Fibroblast of skin of right quadriceps (primary cell): Measurements from ENCODE around the gene COL16A1.
A peak's percentile ranks its signal among the peaks of the same experiment; 100 is the strongest.

Experiments
- DNase-seq: peaks from one replicate; pipeline ENCODE4 v3.0.0-alpha.2; 2013

Gene COL16A1

GRCh38 chr1:31705080-31705866, 1.5 kb upstream of the COL16A1 start:
- peak; percentile 87 for DNase-seq

DNA sequence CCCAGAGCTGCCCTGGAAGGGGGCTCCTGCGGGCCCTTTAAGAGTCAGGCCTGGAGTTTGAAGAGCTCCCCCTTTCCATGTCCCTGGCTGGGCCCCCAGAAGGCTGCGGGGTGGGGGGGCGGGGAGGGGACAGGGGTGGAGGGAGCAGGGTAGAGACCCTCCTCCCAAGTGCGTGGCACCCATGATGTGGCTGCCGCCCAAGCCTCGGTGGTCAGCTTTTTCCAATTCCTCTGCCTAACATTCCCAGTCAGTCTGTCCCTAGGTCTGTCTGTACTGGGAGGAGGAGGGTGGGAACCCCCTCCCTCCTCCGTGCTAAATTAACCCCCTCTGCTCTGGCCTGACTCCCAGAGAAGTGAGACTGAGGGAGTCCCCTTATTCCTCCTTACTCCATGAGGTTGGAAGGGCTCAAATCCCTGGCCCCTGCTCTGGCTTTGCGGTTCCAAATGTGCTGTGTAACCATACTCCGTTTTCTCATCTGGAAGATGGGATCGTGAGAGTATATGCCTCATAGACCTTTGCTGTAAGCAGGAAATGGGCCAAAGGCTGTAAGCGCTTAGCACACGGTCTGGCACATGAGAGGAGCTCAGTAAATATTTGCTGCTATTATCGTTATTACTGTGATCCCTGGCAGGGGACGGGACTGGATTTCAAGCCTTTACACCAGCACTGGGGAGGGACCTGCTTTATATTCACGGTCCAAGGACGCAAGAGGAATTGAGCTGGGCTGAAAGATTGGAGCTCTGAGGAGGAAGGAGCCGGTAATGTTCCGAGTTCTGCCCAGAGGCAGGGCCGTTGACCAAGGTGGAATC, 658 bp upstream of the COL16A1 start:
- peak; percentile 79 for DNase-seq

GRCh38 chr1:31702836-31703404, 897 bp downstream of the COL16A1 start:
- no peak for DNase-seq

- peak; percentile 99 for DNase-seq
Measured at GRCh38 chr1:31701091-31701736, 2.6 kb downstream of the COL16A1 start.

GRCh38 chr1:31700468-31701090, 3.2 kb downstream of the COL16A1 start:
- no peak for DNase-seq

DNA sequence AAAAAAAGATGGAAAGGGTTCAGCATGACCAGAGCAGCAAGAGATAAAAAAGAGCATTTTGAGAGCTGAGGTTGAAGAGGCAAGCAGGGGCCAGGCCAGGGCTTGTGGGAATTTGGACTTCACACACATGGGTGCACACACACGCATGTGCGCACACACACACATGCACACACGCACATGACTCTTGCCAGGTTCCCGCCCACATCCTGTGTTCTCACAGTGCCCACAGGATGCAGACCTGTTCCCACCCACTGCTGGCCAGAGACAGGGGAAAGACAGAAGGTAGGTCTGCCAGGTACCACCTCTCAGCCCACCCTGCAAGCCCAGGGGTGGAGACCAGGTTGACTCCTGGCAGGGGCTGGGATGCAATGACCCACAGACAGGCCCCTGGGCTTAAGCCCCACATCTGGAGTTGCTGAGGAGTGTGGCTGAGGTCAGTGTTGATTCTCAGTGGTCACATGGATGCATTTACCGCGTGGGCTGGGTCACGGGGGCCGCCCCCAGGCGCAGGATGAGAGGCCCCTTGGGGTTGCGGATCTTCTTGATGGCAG, 4.4 kb downstream of the COL16A1 start:
- no peak for DNase-seq

- no peak for DNase-seq
Measured at GRCh38 chr1:31697369-31697984, 6.3 kb downstream of the COL16A1 start.

DNA sequence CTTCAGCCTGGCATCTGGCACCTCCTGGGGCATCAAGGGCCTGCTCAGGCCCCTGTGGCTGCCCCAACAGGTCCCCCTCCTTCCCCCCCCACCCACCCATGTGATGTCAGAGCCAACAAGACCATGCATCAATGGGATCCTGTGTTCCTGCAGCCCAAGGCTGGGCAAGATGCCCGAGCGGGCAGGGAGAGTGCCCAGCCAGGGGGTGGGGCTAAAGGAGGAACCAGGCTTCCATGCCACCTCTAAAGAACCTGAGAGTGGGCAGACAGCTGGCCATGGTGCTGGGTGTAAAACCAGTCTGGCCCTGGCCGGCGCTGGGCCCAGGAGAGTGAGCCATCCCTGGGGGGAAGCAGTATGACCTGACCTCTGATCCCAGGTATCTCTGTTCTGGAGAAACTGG, 7.6 kb downstream of the COL16A1 start:
- no peak for DNase-seq

DNA sequence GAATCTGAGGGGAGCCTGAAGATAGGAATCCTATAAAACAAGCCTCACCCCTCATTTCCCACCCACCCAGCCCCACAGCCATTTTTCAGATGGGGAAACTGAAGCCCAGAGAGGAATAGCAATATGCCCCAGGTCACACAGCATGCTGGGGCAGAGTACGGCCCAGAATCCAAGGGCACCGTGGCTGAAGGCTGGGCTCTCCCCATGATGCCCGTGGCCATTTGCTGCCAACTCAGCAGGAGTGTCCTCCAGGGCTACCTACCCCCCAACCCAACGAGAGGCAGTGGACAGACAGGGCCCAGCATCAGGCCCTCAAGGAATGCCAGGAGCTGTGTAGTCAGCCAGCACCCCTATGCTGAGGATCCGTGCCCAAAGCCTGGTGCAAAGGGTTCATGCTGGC, 8.5 kb downstream of the COL16A1 start:
- DNase-seq: no peak

DNA sequence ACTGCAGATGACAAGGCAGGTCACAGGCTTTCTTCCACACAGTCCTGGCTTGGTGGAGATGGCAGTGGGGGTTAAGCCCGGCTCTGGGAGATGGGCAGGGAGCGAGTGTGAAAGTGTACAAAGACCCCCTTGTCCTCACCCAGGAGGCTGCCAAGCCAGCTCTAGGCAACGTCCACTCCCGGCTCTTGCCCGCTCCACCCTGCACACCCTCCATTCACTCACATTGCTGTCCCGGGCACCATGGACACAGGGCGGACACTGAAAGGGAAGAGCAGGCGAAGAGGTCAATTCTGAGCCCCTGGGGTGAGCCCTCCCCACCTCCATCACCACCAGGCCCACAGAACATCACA, 8.9 kb downstream of the COL16A1 start:
- no peak for DNase-seq

GRCh38 chr1:31694069-31694963, 9.5 kb downstream of the COL16A1 start:
- peak; percentile 45 for DNase-seq

- no peak for DNase-seq
Measured at GRCh38 chr1:31693231-31693630, 10.6 kb downstream of the COL16A1 start.

GRCh38 chr1:31691951-31692350, 11.9 kb downstream of the COL16A1 start:
- DNase-seq: no peak

GRCh38 chr1:31691446-31691845, 12.4 kb downstream of the COL16A1 start:
- no peak for DNase-seq

DNA sequence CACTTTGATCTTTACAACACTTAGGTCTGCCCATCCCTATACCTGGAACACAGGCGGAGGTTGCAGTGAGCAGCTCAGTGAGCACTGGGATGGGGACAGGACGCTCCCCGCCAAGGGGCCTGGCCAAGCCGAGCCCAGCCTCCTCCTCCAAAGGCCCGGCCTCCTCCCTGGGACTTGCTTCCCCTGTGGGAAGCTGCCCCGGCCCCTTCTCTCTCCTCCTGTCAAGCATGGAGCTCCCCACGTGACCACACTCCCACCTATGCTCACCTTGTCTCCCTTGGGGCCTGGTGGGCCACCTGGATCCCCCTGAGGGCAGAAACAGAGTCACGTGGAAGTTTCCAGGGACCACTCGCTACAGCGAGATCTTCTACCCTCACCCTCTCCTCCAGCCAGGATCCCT, 12.9 kb downstream of the COL16A1 start:
- DNase-seq: no peak

DNA sequence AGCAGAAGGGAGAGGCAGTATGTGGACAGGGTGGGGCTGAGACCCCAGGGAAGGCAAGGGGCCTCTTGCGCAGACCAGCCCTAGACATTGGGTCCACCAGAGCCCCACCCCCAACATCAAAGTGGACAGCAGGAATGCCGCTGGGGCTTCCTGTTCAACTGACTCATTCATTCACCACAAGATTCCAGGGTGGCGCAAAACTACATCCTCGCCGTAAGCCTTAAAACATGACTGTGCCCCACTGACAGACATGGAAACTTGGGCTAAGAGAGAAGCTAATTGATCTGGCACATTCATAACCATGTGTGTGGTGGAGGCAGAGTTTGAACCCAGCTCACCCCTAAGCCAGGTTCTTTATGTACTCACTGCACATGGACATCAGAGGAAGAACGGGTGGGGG, 14.0 kb downstream of the COL16A1 start:
- DNase-seq: peak; percentile 97

GRCh38 chr1:31689379-31689778, 14.4 kb downstream of the COL16A1 start:
- DNase-seq: no peak

DNA sequence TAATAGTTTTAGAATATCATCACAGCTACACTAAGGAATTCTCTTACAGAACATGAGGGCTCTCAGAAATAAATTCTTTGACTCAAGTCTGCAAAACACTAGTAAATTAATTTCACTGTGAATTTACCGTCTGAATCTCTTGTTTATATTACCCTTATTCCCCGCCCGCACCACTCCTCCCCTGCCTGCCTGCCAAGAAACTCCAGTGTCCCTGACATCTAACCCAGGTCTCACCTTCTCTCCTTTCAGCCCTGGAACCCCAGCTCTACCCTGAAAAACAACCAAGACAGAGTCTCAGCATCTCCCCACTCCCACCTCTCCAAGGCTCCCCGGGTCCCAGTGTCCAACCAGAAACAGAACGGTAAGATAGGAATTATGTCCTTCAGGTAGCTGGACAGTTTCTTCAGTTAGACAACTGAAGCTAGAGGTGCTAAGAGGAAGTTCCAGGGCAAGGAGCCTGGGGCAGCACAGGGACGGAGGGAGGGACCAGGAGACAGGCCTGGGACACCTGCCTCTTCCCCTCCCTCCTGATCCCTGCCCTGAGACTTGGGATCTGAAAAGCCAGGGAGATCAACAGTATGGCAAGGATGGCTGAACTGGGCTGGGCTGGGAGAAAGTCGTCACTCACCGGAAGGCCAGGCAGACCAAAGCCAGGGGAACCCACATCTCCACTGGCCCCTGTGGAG, 15.4 kb downstream of the COL16A1 start:
- no peak for DNase-seq

DNA sequence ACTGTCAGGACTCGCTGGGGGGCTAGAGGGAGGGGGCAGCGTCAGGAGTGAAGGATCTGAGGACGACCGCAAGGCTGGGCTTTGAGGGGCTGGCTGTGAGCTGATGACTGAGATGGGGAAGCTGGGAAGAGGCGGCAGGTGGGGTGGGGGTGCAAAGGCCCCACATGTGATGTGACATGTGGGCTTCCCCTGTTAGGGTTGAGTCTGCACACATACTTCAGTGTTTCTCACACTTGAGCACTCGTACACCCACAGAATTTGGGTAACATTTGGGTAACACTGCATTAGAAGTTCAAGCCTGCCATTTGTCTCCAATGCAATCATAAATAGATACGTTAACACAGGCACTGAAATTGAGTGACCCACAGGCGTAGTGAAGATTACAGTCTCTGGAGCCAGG, 16.2 kb downstream of the COL16A1 start:
- no peak for DNase-seq

DNA sequence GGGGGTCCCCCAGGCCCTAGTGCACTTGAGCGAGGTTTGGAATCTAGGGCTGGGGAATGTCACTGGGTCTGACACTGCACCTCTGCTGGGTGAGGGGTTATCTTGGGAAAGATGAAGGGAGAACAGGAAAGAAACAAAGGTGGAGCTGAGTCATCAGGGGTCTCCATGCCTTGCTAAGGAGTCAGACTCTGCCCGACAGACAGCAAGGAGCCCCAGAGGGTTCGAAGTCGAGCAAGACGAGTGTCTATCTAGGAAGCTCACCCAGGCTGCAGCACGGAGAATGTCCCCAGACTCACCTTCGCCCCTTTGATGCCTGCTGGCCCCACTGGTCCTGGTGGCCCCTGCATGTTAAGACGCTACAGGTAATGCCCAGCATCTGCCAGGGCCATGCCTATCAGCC, 18.0 kb downstream of the COL16A1 start:
- no peak for DNase-seq

DNA sequence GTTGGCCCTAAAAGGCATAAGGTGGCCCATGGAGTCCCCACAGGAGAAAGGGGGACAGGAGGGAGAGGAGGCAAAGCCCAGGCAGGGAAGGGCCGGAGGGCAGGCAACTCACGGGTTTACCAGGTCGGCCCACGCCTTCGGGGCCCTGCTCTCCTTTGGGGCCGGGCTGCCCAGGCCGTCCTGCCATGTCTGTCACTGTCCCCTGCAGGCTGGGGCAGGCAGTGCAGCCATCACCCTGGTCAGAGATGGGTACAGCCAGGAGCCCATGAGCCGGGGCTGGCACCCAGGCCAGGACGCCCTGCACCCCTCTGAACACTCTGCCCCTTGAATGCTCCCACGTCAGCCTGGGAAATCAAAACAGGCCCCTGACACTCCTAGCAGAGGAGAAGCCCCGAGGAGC, 19.8 kb downstream of the COL16A1 start:
- no peak for DNase-seq
